Mononuclear cell (primary cell): ENCODE results near the gene GSTA4. TPM values are rescaled to one million over a fixed set of nuclear protein-coding genes. Genes with fewer than 3 reads are reported as not detected.
"Not testable (repeated sequence)": the region's sequence is repeated elsewhere in the genome, so short reads cannot be mapped to it uniquely, and the experiment has no call there.

Experiments
- H3K27me3 ChIP-seq: 2 replicates; pipeline ENCODE4 v1.6.0; 2011; ENCODE audit warnings: low read length, control low read depth; ENCODE audit not compliant: insufficient read depth
- H3K4me1 ChIP-seq: 2 replicates; pipeline ENCODE4 v1.5.1; 2011; ENCODE audit warnings: mild to moderate bottlenecking, low read length, control low read depth; ENCODE audit not compliant: insufficient read depth
- H3K4me3 ChIP-seq: 2 replicates; pipeline ENCODE4 v1.5.1; 2011; ENCODE audit warnings: mild to moderate bottlenecking, low read length, moderate library complexity
- H3K9me3 ChIP-seq: 2 replicates; pipeline ENCODE4 v1.5.1; 2011; ENCODE audit warnings: low read depth, mild to moderate bottlenecking, control low read depth, low read length
- total RNA-seq: library from RNA; depleted of rRNA; stranded (reverse); fragments of >200 nt; gene quantifications from one replicate; pipeline ENCODE4 v1.2.3, GENCODE V29; 2012

Gene GSTA4
- total RNA-seq, 1 donor, result 0.63 TPM

DNA sequence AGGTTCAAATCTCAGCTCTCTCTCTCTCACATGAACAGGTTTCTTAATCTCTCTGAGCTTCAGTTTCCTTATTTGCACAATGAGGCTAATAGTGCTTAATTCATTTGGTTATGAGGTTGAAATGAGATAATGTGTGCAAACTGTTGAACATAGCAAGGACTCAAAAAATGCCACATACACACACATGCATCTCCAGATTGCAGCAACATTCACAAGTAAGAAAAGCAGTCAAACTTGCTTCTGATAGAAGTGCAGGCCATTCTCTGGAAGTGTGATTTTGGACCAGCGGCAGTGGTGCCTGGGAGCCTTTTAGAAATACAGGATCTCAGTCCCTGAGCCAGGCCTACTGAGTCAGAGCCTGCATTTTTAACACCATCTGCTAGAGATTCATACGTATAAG is 25.7 kb downstream of the GSTA4 start:
- Histone ChIP-seq H3K4me1 (no peaks in the 10 kb centered on the region), H3K27me3 (no peaks in the 10 kb centered on the region), H3K9me3 (no peaks in the 10 kb centered on the region), H3K4me3 (no peak overlapping the region)

- no peak overlapping the region for H3K4me3 ChIP-seq
- H3K27me3 ChIP-seq, result no peaks in the 10 kb centered on the region
- H3K9me3 ChIP-seq, result no peaks in the 10 kb centered on the region
- no peaks in the 10 kb centered on the region for H3K4me1 ChIP-seq
Observed at GRCh38 chr6:52966101-52966500, 29.0 kb downstream of the GSTA4 start.

DNA sequence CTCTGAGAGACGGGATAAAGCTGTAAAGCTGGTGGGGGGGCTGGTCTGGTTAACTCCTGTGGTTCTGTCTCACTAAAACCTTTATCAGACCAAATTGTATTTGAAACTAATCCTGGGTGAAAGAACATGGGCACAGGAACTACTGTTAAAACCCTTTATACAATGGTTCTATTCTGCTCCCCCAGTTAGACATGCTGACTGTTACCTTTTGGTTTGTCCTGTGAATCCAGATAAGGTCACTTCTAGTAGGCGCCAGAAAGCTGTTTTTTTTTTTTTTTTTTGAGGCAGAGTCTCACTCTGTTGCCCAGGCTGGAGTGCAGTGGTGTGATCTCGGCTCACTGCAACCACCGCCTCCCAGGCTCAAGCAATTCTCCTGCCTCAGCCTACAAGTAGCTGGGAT is 29.7 kb downstream of the GSTA4 start:
- Histone ChIP-seq H3K27me3 (no peaks in the 10 kb centered on the region), H3K4me1 (no peaks in the 10 kb centered on the region), H3K9me3 (no peaks in the 10 kb centered on the region), H3K4me3 (no peak overlapping the region)

DNA sequence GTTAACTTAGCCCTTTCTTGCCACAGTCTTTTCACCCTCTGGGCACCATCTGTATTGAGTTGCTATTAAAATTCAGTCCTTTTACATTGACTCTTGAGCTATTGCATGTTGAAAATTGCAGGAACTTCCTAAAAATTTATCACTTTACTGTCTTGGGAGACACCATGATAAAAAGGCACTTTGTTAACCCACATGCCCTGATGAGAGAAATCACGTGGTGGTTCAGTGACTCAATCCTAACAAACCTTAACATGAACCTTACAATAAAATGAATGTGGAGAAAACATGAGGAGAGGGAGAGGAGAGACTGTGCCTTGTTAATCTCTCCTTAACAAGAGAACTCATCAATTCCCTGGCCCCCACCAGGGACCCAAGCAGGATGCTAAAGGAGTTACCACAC is 30.8 kb downstream of the GSTA4 start:
- H3K4me3 ChIP-seq, result no peak overlapping the region

DNA sequence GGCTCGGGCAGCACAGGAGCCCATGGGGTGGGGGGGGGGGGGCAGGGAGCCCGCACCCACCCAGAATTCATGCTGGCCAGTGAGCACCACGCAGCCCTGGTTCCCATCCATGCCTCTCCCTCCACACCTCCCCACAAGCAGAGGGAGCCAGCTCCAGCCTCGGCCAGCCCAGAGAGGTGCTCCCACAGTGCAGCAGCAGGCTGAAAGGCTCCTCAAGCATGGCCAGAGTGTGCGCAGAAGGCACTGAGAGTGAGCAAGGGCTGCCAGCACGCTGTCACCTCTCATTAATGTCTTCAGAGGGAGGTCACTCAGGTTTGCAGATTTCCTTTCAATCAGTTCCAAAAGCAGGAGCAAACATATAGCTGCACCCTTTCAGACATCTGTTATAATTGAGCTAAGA is 32.4 kb downstream of the GSTA4 start:
- H3K4me1 ChIP-seq, result no peaks in the 10 kb centered on the region
- no peak overlapping the region for H3K4me3 ChIP-seq
- no peaks in the 10 kb centered on the region for H3K9me3 ChIP-seq
- no peaks in the 10 kb centered on the region for H3K27me3 ChIP-seq

More for the DNA sequence above, 30.8 kb downstream of the GSTA4 start:
- no peaks in the 10 kb centered on the region for H3K9me3 ChIP-seq
- H3K27me3 ChIP-seq, result no peaks in the 10 kb centered on the region
- no peaks in the 10 kb centered on the region for H3K4me1 ChIP-seq

DNA sequence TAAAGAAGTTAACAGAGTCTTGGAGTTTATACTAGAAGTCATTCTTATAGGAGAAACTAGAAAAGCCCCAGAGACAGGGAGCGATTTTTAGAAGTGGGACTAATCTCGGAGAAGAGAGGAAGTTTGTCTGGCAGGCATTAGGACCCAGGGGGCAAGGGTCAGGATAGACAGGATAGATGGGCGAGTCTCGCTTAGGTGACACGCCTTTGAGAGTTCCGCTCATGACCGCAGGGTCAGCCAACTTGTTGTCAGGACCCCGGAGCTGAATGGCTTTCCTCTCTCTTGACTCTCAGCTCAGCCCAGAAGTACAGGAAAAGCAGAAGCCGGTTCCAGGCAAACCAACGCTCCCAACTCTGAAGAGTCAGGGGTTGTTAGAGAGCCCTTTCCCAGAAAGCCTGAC is 34.1 kb downstream of the GSTA4 start:
- H3K4me3 ChIP-seq, H3K27me3 ChIP-seq, H3K9me3 ChIP-seq, H3K4me1 ChIP-seq: not testable (repeated sequence)

- H3K4me3 ChIP-seq, H3K9me3 ChIP-seq, H3K27me3 ChIP-seq, H3K4me1 ChIP-seq: not testable (repeated sequence)
Observed at GRCh38 chr6:52960211-52960610, 34.9 kb downstream of the GSTA4 start.

DNA sequence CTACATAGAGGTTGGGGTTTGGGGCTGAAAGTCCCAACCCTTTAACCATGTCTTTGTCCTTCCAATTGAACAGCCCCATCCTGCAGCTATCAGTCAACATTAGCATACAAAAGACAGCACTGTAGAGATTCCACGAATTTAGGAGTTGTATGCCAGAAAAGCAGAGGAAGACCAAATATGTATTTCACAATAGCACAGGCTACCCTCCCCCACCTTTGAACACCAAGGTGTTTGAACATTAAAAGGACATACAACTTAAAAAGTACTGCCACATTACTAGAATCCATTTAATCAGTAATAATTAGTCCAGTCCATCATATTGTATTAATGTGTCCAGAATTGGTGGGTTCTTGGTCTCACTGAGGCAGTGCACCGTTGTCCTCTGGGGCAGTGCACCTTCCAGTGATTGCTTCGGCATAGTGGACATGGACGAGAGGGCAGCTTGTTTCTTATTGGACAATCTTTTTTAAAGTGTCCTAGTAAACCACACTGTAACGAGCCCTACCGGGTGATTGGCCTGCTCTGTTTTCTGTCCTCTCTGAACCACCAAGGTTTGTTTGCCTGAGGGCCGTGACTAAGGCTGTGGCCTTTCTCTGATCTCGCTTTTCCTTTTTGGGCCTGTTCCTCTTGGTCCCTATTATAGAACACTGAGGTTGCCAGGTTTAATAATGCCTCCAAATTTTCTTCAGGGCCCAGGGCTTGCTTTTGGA is 36.4 kb downstream of the GSTA4 start:
- Histone ChIP-seq H3K4me1 (no peaks in the 10 kb centered on the region), H3K27me3 (no peaks in the 10 kb centered on the region), H3K4me3 (no peak overlapping the region), H3K9me3 (no peaks in the 10 kb centered on the region)

DNA sequence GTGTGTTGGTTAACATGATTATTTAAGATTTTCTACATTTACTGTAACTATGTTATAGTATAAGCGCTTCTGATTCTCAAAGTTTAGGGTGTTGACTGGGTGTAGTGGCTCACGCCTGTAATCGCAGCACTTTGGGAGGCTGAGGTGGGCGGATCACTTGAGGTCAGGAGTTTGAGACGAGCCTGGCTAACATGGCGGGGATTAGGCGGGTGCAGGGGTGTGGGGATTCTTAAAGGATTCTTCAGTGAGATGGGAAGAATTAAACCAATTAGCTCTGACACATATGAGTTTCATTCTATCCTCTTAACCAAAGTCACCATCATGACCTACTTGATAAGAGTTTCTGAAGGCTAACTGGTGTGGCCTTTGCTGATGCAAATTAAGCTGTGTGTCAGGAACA is 39.2 kb downstream of the GSTA4 start:
- Histone ChIP-seq H3K4me3 (no peak overlapping the region), H3K4me1 (no peaks in the 10 kb centered on the region), H3K9me3 (no peaks in the 10 kb centered on the region), H3K27me3 (no peaks in the 10 kb centered on the region)

GRCh38 chr6:52953911-52954839 is 40.9 kb downstream of the GSTA4 start:
- Histone ChIP-seq H3K9me3 (no peaks in the 10 kb centered on the region), H3K4me3 (no peak overlapping the region), H3K4me1 (no peaks in the 10 kb centered on the region), H3K27me3 (no peaks in the 10 kb centered on the region)

DNA sequence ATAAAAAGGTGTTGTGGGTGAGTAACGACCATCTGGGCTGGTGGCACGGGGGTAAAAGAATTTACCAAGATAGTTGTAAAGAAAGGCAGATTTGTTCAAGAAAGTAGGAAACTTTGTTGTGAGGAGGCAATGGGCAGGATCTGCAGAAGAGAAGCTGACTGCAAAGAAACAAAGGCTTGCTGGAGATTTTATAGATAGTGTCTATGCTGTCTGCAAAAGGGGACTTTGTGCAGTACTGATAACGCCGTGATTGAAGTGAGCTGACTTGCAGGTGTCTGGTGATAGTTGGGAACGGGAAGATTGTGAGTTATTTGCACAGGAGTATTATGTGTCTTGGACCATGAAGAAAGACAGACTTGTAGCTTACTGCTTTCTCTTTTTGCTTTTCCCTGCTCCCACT is 48.8 kb downstream of the GSTA4 start:
- Histone ChIP-seq H3K9me3 (no peaks in the 10 kb centered on the region), H3K27me3 (peaks cover 4% of the 10 kb centered on the region), H3K4me3 (no peak overlapping the region), H3K4me1 (no peaks in the 10 kb centered on the region)

- H3K4me1 ChIP-seq, H3K4me3 ChIP-seq, H3K9me3 ChIP-seq, H3K27me3 ChIP-seq: not testable (repeated sequence)
Observed at GRCh38 chr6:52942821-52943220, 52.3 kb downstream of the GSTA4 start.

GRCh38 chr6:52942221-52942620 is 52.9 kb downstream of the GSTA4 start:
- Histone ChIP-seq H3K4me3 (no peak overlapping the region), H3K4me1 (no peaks in the 10 kb centered on the region), H3K27me3 (peaks cover 4% of the 10 kb centered on the region), H3K9me3 (no peaks in the 10 kb centered on the region)

DNA sequence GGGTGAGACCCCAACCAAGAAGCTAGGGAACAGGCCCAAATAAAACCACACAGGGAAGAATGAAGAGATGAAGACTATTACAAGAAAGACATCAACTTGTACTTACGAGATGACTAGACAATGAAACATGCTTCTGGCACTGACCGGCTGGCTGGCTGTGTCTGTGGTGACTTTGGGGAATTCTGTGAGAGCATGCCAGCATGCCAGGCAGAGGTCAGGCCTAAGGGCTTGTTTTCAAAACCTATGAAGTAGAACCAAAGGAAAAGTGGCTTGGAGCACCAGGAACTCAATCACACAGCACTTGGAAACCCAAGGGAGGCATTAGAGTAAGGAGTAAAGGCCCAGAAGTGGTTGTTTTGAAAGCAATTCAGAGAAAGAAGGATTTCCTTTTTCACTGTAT is 57.2 kb downstream of the GSTA4 start:
- no peaks in the 10 kb centered on the region for H3K27me3 ChIP-seq
- H3K9me3 ChIP-seq, result no peaks in the 10 kb centered on the region
- no peaks in the 10 kb centered on the region for H3K4me1 ChIP-seq
- no peak overlapping the region for H3K4me3 ChIP-seq

DNA sequence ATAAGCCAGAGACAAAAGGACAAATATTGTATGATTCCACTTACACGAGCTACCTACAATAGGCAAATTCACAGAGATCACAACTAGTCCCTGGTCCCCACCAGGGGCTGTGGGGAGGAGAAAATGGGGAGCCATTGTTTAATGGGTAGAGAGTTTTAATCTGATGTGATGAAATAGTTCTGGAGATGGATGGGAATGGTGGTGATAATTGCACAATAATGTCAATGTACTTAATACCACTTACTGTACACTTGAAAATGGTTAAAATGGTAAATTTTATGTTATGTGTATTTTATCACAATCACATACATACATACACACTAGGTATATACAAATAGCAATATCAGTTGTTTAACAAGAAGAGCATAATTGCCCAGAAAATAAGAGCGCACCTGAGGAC is 61.3 kb downstream of the GSTA4 start:
- no peaks in the 10 kb centered on the region for H3K4me1 ChIP-seq
- H3K4me3 ChIP-seq, result no peak overlapping the region
- no peaks in the 10 kb centered on the region for H3K9me3 ChIP-seq
- no peaks in the 10 kb centered on the region for H3K27me3 ChIP-seq

DNA sequence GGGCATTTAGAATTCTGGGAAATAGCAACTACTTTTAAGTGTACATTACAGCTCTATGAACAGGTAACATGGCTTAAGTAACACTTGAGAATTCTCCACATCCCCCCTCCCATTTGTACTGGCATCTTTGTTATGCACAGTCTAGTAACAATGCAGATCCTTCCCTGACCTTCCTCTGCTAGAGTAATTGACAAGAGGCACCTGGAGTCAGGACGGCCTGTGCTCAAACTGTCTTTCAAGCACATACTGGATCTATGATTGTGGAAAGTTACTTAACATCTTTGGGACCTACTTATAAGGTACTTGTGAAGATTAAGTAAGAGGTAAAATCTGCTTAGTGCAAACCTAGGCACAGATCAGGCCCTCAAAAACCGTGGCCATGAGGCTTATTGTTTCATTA is 63.7 kb downstream of the GSTA4 start:
- Histone ChIP-seq H3K9me3 (no peaks in the 10 kb centered on the region), H3K4me1 (no peaks in the 10 kb centered on the region), H3K27me3 (no peaks in the 10 kb centered on the region), H3K4me3 (no peak overlapping the region)
